ENCODE measurements around the gene CD46. TPM values are rescaled to one million over a fixed set of nuclear protein-coding genes. Genes with fewer than 3 reads are reported as not detected.

The CD46 gene
- total RNA-seq, 1 donor from 2014 or later: 97.3 TPM

DNA sequence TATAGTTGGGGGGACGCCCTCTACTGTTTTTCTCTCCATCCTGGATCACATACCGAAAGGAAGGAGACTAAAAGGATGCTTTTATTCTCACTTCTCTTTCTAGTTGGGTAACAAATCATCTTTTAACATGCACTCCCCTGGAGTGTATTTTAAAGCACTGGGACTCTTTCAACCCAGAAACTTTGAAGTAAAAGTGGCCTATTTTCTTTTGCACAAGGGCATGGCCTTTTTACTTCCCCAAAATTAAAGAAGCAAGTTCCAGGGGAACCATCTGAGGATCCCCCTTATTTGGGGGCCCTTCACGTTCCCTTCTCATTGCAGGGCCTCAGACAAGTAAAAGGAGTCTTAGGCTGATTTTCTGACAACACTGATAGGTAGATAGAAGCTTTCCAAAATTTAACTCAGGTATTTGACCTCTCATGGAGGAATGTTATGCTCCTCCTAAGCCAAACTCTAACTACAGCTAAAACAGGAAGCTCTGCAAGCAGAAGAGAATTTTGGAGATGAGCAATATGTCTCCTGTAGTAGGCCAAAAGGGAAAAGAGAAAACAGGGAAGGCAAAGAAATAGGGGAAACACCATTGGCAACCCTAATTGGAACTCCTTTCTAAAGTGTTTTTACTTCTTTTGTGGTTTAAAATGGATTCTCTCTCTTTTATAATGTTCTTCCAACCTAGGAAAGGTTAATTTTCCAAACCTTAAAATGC lies 8.9 kb upstream of the CD46 start:
- H3K27me3 Mint-ChIP-seq (ENCODE audit: unreplicated experiment): no peaks in the 10 kb centered on the region
- H3K27ac Mint-ChIP-seq (ENCODE audit: unreplicated experiment): no peak overlapping the region
- peaks cover 2% of the 10 kb centered on the region for H3K4me1 Mint-ChIP-seq (ENCODE audit: unreplicated experiment)
- no peak overlapping the region for H3K4me3 Mint-ChIP-seq (ENCODE audit: unreplicated experiment)
- H3K36me3 Mint-ChIP-seq (ENCODE audit: unreplicated experiment): no peaks in the 10 kb centered on the region
- no peaks in the 10 kb centered on the region for H3K9me3 Mint-ChIP-seq (ENCODE audit: unreplicated experiment)
- TF ChIP-seq, protein P1, sequence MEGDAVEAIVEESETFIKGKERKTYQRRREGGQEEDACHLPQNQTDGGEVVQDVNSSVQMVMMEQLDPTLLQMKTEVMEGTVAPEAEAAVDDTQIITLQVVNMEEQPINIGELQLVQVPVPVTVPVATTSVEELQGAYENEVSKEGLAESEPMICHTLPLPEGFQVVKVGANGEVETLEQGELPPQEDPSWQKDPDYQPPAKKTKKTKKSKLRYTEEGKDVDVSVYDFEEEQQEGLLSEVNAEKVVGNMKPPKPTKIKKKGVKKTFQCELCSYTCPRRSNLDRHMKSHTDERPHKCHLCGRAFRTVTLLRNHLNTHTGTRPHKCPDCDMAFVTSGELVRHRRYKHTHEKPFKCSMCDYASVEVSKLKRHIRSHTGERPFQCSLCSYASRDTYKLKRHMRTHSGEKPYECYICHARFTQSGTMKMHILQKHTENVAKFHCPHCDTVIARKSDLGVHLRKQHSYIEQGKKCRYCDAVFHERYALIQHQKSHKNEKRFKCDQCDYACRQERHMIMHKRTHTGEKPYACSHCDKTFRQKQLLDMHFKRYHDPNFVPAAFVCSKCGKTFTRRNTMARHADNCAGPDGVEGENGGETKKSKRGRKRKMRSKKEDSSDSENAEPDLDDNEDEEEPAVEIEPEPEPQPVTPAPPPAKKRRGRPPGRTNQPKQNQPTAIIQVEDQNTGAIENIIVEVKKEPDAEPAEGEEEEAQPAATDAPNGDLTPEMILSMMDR (IDR thresholded peaks at IDR 0.05): no peak
- DNase-seq (ENCODE audit: extremely low spot score, unreplicated experiment): no peak

DNA sequence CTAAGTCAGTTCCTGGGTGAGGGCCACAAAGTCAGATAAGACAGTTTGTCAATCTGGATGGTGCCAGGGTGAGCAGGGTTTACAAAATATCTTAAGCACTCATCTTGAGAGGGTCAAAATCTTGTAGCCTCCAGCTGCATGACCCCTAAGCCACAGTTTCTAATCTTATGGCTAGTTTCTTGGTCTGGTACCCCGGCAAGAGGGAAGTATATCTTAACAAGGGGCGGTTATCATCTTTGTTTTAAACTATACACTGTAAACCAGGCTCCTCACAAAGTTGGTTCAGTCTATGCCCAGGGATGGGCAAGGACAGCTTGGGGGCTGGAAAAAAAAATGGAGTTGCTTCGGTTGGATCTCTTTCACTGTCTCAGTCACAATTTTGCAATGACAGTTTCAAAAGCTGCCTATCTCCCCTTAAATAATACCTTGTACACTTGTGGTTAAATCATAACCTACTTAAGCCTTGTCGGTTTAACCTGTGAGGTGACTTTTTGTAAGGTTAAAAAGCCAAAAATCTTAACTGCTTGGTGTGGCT lies 7.8 kb upstream of the CD46 start:
- H3K36me3 Mint-ChIP-seq (ENCODE audit: unreplicated experiment): no peaks in the 10 kb centered on the region
- no peaks in the 10 kb centered on the region for H3K9me3 Mint-ChIP-seq (ENCODE audit: unreplicated experiment)
- no peak overlapping the region for H3K27ac Mint-ChIP-seq (ENCODE audit: unreplicated experiment)
- H3K27me3 Mint-ChIP-seq (ENCODE audit: unreplicated experiment): no peaks in the 10 kb centered on the region
- H3K4me1 Mint-ChIP-seq (ENCODE audit: unreplicated experiment): peaks cover 2% of the 10 kb centered on the region
- H3K4me3 Mint-ChIP-seq (ENCODE audit: unreplicated experiment): no peak overlapping the region
- TF ChIP-seq, protein P1 (IDR thresholded peaks at IDR 0.05): no peak
- DNase-seq (ENCODE audit: extremely low spot score, unreplicated experiment): no peak

DNA sequence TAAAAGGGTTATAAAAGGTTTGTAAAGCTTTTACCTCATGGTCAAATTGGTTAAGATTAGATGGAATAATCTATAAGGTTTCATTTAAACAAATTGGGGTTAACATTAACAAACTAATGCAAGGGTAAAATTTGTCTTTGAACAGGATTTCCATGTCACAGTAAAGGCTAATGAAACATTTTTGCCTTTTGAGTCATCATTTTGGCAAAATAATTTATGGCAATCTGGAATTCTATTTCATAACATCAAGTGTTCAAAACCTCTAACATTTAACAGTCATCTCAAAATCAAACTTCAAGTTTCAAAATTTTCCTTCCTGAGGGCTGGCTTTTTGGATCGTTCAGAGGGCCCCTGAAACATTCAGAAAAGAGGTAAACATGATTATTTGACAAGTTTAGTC lies 6.6 kb upstream of the CD46 start:
- Mint-ChIP-seq H3K27me3 (ENCODE audit: unreplicated experiment) (no peaks in the 10 kb centered on the region), H3K4me3 (ENCODE audit: unreplicated experiment) (no peak overlapping the region), H3K36me3 (ENCODE audit: unreplicated experiment) (no peaks in the 10 kb centered on the region), H3K9me3 (ENCODE audit: unreplicated experiment) (no peaks in the 10 kb centered on the region), H3K27ac (ENCODE audit: unreplicated experiment) (no peak overlapping the region), H3K4me1 (ENCODE audit: unreplicated experiment) (peaks cover 2% of the 10 kb centered on the region)
- no peak for DNase-seq (ENCODE audit: extremely low spot score, unreplicated experiment)
- TF ChIP-seq, protein P1 (IDR thresholded peaks at IDR 0.05): no peak

DNA sequence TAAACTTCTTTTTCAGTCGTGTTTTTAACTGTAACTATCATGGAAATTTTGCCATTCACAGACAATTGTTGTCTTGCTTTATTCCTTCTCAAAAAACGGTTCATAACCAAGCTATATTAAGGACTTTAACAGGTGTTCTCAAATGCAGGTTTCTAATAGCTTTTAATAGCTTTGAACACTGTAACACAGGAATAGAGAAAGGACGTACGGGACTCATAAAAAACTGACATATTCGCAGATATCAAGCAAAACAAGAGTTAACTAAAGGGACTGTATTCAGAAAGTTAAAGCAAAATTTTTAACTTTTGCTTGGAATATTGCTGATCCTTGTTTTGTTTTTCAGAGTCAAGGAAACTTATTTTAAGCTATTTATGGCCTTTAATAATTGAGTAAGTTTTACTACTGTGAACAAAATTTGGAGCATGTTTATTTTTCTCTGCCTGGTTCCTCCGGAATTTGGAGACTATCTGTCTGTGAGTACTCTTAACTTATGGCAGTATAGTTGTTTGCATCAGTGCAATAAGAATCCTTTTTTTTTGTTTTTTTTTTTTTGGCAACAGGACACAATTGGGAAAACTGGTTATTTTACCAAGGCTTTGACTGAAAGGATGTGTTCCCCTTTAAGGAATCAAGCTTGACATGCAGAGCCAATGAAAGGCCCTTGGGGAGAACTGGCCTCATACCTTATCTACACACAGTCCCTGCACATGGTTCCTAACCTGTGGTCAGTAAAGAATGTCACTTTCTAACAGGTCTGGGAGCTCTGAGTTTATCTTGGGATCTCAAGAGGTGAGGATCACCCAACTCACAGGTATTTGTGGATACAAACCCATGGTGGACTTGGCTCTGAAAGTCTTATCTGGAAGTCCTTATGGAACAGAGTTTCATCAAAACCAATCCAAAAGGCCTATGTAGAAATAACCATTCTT lies 5.8 kb upstream of the CD46 start:
- Mint-ChIP-seq H3K9me3 (ENCODE audit: unreplicated experiment) (no peaks in the 10 kb centered on the region), H3K27me3 (ENCODE audit: unreplicated experiment) (no peaks in the 10 kb centered on the region), H3K36me3 (ENCODE audit: unreplicated experiment) (no peaks in the 10 kb centered on the region), H3K27ac (ENCODE audit: unreplicated experiment) (no peak overlapping the region), H3K4me1 (ENCODE audit: unreplicated experiment) (peaks cover 6% of the 10 kb centered on the region), H3K4me3 (ENCODE audit: unreplicated experiment) (no peak overlapping the region)
- TF ChIP-seq, protein P1 (IDR thresholded peaks at IDR 0.05): no peak
- no peak for DNase-seq (ENCODE audit: extremely low spot score, unreplicated experiment)
